Suprapubic skin (tissue), 4 donors: Measurements from ENCODE around the gene TFG. TPM values are rescaled to one million over a fixed set of nuclear protein-coding genes. Genes with fewer than 3 reads are reported as not detected.

Experiments used
- DNase-seq, 2 donors: peaks; one replicate each; pipeline ENCODE4 v3.0.0-alpha.2; 2019; ENCODE audit warnings: low spot score in 2 of 2
- H3K27ac ChIP-seq: fragments of 200-600 bp; sonication (generic); one replicate; pipeline ENCODE4 v1.5.1; 2019
- H3K27me3 ChIP-seq: fragments of 200-600 bp; sonication (generic); one replicate; pipeline ENCODE4 v1.5.1; 2019
- H3K36me3 ChIP-seq: fragments of 200-600 bp; sonication (generic); one replicate; pipeline ENCODE4 v1.5.1; 2019
- H3K4me1 ChIP-seq: fragments of 200-600 bp; sonication (generic); one replicate; pipeline ENCODE4 v1.5.1; 2019
- H3K4me3 ChIP-seq: fragments of 200-600 bp; sonication (generic); one replicate; pipeline ENCODE4 v1.5.1; 2019; ENCODE audit warnings: mild to moderate bottlenecking
- H3K9me3 ChIP-seq: fragments of 200-600 bp; sonication (generic); one replicate; pipeline ENCODE4 v1.5.1; 2019
- EP300 ChIP-seq: sonication (generic); formaldehyde crosslinking; IDR thresholded peaks from one replicate; pipeline ENCODE4 v1.6.1; 2017; ENCODE audit warnings: antibody characterized with exemption
- POLR2A ChIP-seq, 2 donors: fragments of 450-650 bp; IDR thresholded peaks; one replicate each; pipeline ENCODE4 v1.6.1; 2017; ENCODE audit warnings: antibody characterized with exemption in 2 of 2, mild to moderate bottlenecking in 2 of 2, moderate library complexity in 2 of 2
- POLR2AphosphoS5 ChIP-seq, 3 donors: sonication (generic); formaldehyde crosslinking; IDR thresholded peaks; one replicate each; pipeline ENCODE4 v1.6.1; 2017; ENCODE audit warnings: antibody characterized with exemption in 3 of 3
- WGBS: methylation state at CpG from one replicate; pipeline ENCODE4 v1.1.5; 2018; 5-methylcytosine and 5-hydroxymethylcytosine counted together
- total RNA-seq, 4 donors: library from RNA; depleted of rRNA; stranded (reverse); fragments of >200 nt; gene quantifications; one replicate each; pipeline ENCODE4 v1.1.0, GENCODE V29; 2016
- TF ChIP-seq, protein P1 (sequence below), 2 donors: fragments of 200-600 bp in 1 of 2; fragments of 450-650 bp in 1 of 2; sonication (generic) in 1 of 2; IDR thresholded peaks; one replicate each; pipeline ENCODE4 v1.5.1; 2016 to 2019; ENCODE audit warnings: antibody characterized with exemption in 2 of 2, mild to moderate bottlenecking in 1 of 2, moderate library complexity in 1 of 2

TFG gene
- total RNA-seq, 4 donors from 2014 or later: 57.5 to 88.0 (median 75.8) TPM

DNA sequence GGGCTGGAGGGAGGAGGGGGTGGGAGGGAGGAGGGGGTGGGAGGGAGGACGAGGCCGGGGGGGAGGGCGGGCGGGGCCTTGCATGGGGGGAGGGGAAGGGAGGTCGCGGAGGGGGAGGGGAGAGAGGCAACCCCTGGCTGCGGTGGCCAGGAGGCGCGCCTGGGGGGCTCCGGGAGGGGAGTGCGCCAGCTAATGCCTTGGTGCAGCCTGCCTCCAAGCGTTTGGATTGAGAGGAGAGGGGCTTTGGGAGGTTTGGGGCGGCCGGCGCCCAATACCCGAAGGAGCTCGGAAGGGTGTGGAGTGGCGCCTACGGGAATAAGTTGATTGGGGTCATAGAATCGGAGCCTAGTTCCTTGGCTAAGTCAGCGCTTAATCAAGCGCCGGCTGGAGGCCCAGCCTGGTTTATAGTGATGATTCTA lies 557 bp downstream of the TFG start:
- WGBS: 0% methylated on average over 18 of the region's 23 CpGs
- no peak for DNase-seq
- TF ChIP-seq, protein P1, sequence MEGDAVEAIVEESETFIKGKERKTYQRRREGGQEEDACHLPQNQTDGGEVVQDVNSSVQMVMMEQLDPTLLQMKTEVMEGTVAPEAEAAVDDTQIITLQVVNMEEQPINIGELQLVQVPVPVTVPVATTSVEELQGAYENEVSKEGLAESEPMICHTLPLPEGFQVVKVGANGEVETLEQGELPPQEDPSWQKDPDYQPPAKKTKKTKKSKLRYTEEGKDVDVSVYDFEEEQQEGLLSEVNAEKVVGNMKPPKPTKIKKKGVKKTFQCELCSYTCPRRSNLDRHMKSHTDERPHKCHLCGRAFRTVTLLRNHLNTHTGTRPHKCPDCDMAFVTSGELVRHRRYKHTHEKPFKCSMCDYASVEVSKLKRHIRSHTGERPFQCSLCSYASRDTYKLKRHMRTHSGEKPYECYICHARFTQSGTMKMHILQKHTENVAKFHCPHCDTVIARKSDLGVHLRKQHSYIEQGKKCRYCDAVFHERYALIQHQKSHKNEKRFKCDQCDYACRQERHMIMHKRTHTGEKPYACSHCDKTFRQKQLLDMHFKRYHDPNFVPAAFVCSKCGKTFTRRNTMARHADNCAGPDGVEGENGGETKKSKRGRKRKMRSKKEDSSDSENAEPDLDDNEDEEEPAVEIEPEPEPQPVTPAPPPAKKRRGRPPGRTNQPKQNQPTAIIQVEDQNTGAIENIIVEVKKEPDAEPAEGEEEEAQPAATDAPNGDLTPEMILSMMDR (IDR thresholded peaks at IDR 0.05): no peak
- TF ChIP-seq POLR2A (IDR thresholded peaks at IDR 0.05) (no peak), POLR2AphosphoS5 (IDR thresholded peaks at IDR 0.05) (no peak), EP300 (no peak)

DNA sequence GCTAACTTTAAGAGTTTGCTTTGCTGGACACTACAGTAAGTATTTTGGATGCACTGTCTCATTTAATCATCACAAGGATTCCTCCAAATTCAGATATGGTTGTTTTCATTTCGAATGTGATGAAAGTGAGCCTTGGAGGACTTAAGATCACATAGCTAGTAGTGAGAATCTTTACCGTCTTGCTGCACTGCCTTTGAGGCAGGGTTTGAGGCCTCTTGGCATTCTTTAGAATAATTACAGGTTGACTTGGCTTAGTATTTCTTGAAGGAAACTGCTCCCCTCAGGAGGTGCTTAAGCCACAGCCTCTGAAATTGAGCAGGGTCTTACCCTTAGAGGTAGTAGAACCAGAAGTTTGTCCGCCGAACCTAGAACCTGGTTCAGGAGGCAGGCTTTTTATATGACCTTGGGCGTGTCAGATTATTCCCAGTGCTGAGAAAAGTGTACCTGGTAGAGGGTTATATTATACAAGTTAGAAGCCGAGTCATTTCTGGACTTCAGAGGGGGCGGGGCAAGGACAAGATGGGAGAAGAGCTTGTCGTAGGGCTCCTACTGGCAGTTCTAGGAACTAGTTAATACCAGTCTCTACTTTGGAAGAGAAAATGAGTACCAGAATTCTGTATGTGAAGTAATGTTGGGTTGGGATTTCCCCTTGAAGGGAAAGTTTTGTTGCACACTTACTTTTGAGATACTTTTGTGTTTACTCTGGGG lies 1.1 kb downstream of the TFG start:
- H3K9me3 ChIP-seq: no peaks in the 10 kb centered on the region
- H3K36me3 ChIP-seq: peaks cover 8% of the 10 kb centered on the region
- DNase-seq: no peak
- peak overlapping the region; percentile 73 for H3K4me3 ChIP-seq
- TF ChIP-seq, protein P1 (IDR thresholded peaks at IDR 0.05): peak; percentile 5 to 25
- no peak for TF ChIP-seq EP300
- WGBS: 17% methylated on average over 8 of the region's 8 CpGs
- H3K27ac ChIP-seq: peak overlapping the region; percentile 96
- H3K27me3 ChIP-seq: no peaks in the 10 kb centered on the region
- peaks cover 32% of the 10 kb centered on the region for H3K4me1 ChIP-seq

More for the DNA sequence above, 557 bp downstream of the TFG start:
- Histone ChIP-seq H3K27me3 (no peaks in the 10 kb centered on the region), H3K36me3 (peaks cover 8% of the 10 kb centered on the region), H3K27ac (peak overlapping the region; percentile 96), H3K4me3 (peak overlapping the region; percentile 73), H3K4me1 (peaks cover 32% of the 10 kb centered on the region), H3K9me3 (no peaks in the 10 kb centered on the region)

DNA sequence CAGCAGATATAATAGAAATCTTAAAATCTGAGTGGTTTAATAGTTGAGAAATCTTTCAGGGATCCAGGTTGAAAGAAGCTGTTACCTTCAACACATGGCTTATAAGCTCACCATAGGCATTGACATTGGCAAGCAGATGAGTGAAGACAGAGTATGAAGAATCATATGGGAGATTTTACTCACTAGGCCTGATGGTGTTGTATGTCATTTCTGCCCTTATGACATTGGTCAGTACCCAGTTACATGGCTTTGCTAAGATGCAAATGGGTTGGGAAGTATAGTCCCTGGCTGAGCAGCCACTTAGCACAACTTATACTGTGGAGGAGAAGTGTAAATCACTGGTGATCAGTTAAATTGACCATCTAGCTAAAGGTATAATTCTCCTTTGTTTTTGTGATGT lies 5.9 kb downstream of the TFG start:
- Histone ChIP-seq H3K27me3 (no peaks in the 10 kb centered on the region), H3K4me1 (peaks cover 31% of the 10 kb centered on the region), H3K9me3 (no peaks in the 10 kb centered on the region), H3K4me3 (no peak overlapping the region), H3K36me3 (peaks cover 16% of the 10 kb centered on the region), H3K27ac (no peak overlapping the region)
- TF ChIP-seq EP300 (no peak), POLR2AphosphoS5 (IDR thresholded peaks at IDR 0.05) (no peak), POLR2A (IDR thresholded peaks at IDR 0.05) (no peak)
- TF ChIP-seq, protein P1 (IDR thresholded peaks at IDR 0.05): no peak
- DNase-seq: no peak

DNA sequence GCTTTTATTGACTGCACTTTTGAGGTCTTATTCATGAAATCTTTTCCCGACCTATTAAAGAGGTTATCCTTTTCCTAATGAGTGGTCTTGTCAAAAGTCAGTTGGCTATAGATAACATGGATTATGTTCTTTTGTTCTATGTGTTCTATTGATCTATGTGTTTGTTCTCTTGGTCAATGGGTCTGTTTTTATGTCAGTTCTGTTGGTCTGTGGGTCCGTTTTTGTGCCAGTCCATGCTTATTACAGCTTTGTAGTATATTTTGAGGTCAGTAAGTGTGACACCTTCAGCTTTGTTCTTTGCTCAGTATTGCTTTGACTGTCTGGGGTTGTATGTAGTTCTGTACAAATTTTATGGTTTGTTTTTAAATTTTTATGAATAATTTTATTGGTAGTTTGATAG lies 7.8 kb downstream of the TFG start:
- WGBS: 78% methylated on average over 2 of the region's 2 CpGs
- DNase-seq: no peak
- H3K9me3 ChIP-seq: no peaks in the 10 kb centered on the region
- no peak overlapping the region for H3K27ac ChIP-seq
- no peak for TF ChIP-seq POLR2A (IDR thresholded peaks at IDR 0.05)
- TF ChIP-seq EP300: no peak
- H3K36me3 ChIP-seq: peaks cover 32% of the 10 kb centered on the region
- H3K4me3 ChIP-seq: no peak overlapping the region
- H3K4me1 ChIP-seq: peaks cover 13% of the 10 kb centered on the region
- no peaks in the 10 kb centered on the region for H3K27me3 ChIP-seq

DNA sequence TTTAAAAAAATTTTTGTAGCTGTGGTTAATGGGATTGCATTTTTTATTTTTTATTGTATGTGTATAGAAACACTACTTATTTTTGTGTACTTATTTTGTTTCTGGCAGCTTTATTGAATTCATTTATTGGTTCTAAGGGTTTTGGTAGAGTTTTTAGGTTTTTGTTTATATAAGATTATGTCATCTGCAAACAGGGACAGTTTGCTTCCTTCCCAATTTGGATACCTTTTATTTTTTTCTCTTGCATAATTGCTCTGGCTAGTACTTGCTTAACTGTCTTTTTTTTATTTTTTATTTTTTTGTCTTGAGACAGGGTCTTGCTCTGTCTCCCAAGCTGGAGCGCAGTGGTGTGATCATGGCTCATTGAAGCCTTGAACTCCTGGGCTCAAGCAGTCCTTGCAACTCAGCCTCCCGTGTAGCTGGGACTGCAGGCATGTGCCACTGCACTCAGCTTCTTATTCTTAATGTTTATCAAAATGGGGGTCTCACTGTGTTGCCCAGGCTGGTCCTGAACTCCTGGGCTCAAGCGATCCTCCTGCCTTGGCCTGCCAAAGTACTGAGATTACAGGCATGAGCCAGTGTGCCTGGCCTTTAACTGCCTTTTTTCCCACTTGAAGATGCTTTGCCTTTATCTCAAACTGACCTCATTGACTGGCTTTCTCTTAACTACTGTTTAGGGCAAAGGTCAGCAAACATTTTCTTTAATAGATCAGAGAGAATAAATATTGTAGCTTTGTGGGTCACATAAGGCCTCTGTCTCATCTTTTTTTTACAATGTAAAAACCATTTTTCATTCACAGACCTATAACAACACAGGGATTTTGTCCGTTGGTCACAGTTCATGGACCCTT lies 8.6 kb downstream of the TFG start:
- DNase-seq: no peak
- no peak overlapping the region for H3K4me3 ChIP-seq
- peaks cover 5% of the 10 kb centered on the region for H3K4me1 ChIP-seq
- peaks cover 37% of the 10 kb centered on the region for H3K36me3 ChIP-seq
- 95% methylated on average over 4 of the region's 4 CpGs for WGBS
- no peaks in the 10 kb centered on the region for H3K9me3 ChIP-seq
- H3K27ac ChIP-seq: no peak overlapping the region
- no peak for TF ChIP-seq POLR2AphosphoS5 (IDR thresholded peaks at IDR 0.05)
- TF ChIP-seq, protein P1 (IDR thresholded peaks at IDR 0.05): no peak
- no peaks in the 10 kb centered on the region for H3K27me3 ChIP-seq
